Lower leg skin (tissue), 4 donors: ENCODE results near the gene NKD2. TPM values are rescaled to one million over a fixed set of nuclear protein-coding genes. Genes with fewer than 3 reads are reported as not detected.

Experiments used
- DNase-seq, 2 donors: peaks; one replicate each; pipeline ENCODE4 v3.0.0-alpha.2; 2019; ENCODE audit warnings: low spot score in 2 of 2
- H3K4me3 ChIP-seq: fragments of 200-600 bp; sonication (generic); 2 replicates; pipeline ENCODE4 v1.5.1; 2017; ENCODE audit warnings: mild to moderate bottlenecking, low read depth; ENCODE audit not compliant: poor library complexity, severe bottlenecking
- CTCF ChIP-seq, 3 donors: fragments of 450-650 bp; IDR thresholded peaks; one replicate each; pipeline ENCODE4 v1.5.1; 2016; ENCODE audit warnings: antibody characterized with exemption in 3 of 3, mild to moderate bottlenecking in 3 of 3, moderate library complexity in 2 of 3
- POLR2A ChIP-seq, 2 donors: fragments of 450-650 bp; IDR thresholded peaks; one replicate each; pipeline ENCODE4 v1.6.1; 2016 to 2017; ENCODE audit warnings: antibody characterized with exemption in 2 of 2, mild to moderate bottlenecking in 1 of 2, moderate library complexity in 1 of 2
- WGBS, 2 donors: methylation state at CpG; one replicate each; pipeline ENCODE4 v1.1.5; 2018; 5-methylcytosine and 5-hydroxymethylcytosine counted together
- intact Hi-C: fragments of 100-400 bp; cut with DNase I; formaldehyde crosslinking; loops from one replicate; pipeline ENCODE4 v1.15.0; 2023; ENCODE audit warnings: low total_unique reads
- total RNA-seq, 4 donors: library from RNA; depleted of rRNA; stranded (reverse); fragments of >200 nt; gene quantifications; one replicate each; pipeline ENCODE4 v1.1.0, GENCODE V29; 2016

NKD2 gene
- total RNA-seq, 4 donors from 2014 or later = 2.7 to 9.4 (median 3.5) TPM

DNA sequence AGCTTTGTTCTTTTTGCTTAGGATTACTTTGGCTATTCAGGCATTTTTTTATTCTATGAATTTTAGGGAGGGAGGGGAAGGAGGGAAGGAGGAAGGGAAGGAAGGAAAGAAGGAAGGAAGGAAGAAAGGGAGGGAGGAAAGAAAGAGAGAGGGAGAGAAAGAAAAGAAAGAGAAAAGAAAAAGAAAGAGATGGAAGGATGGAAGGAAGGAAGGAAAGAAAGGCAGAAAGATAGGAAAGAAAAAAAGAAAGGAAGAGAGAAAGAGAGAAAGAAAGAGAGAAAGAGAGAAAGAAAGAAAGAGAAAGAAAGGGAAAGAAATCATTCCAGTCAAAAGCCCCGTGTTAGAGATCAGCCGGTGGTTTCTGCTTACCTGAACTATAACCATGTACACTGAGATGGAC is 20.8 kb upstream of the NKD2 start:
- DNase-seq = no peak
- no peak for TF ChIP-seq CTCF (IDR thresholded peaks at IDR 0.05)
- TF ChIP-seq POLR2A (IDR thresholded peaks at IDR 0.05) = no peak
- intact Hi-C loops = no loop called here
- 59 to 78% methylated on average over 2 of the region's 2 CpGs for WGBS, 2 donors
- no peak overlapping the region for H3K4me3 ChIP-seq

- TF ChIP-seq CTCF (IDR thresholded peaks at IDR 0.05) = no peak
- no peak for TF ChIP-seq POLR2A (IDR thresholded peaks at IDR 0.05)
- 77 to 79% methylated on average over 6 of the region's 6 CpGs for WGBS, 2 donors
- intact Hi-C loops = no loop called here
- DNase-seq = no peak
- H3K4me3 ChIP-seq = no peak overlapping the region
Observed at GRCh38 chr5:988322-988721, 20.3 kb upstream of the NKD2 start.

GRCh38 chr5:989961-990530 is 18.6 kb upstream of the NKD2 start:
- intact Hi-C loops = no loop called here
- no peak overlapping the region for H3K4me3 ChIP-seq

GRCh38 chr5:991472-992267 is 16.9 kb upstream of the NKD2 start:
- intact Hi-C loops = no loop called here
- 90 to 92% methylated on average over 11 to 12 of the region's 12 CpGs for WGBS, 2 donors
- TF ChIP-seq CTCF (IDR thresholded peaks at IDR 0.05) = no peak
- no peak for TF ChIP-seq POLR2A (IDR thresholded peaks at IDR 0.05)
- no peak for DNase-seq
- no peak overlapping the region for H3K4me3 ChIP-seq

More at GRCh38 chr5:989961-990530, 18.6 kb upstream of the NKD2 start:
- DNase-seq = peak; percentile 70 to 91
- no peak for TF ChIP-seq CTCF (IDR thresholded peaks at IDR 0.05)
- no peak for TF ChIP-seq POLR2A (IDR thresholded peaks at IDR 0.05)
- WGBS, 2 donors = 40 to 51% methylated on average over 14 of the region's 14 CpGs

DNA sequence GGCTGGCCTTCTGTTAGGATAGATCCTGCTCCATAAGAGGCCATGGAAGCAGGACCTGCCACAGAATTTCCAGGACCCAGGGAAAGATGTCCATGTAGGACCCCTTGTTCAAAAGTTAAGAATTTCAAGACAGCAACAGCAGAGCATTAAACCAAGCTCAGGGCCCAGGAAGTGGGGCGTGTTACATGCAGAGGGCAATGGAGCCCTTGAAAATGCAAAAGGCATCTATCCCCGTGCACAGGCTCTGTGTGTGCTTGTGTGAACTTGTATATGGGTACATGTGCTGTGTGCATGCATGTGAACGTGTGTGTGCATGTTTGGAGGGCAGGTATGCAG is 14.4 kb upstream of the NKD2 start:
- no peak overlapping the region for H3K4me3 ChIP-seq
- DNase-seq = no peak
- TF ChIP-seq POLR2A (IDR thresholded peaks at IDR 0.05) (no peak), CTCF (IDR thresholded peaks at IDR 0.05) (no peak)
- intact Hi-C loops = no loop called here
- 76 to 83% methylated on average over 3 of the region's 3 CpGs for WGBS, 2 donors
